NCI-H2029 (cell line): ENCODE results near the gene LRP5.

ENCODE experiments used
- DNase-seq: peaks from one replicate; lab custom pipeline; 2025; lab: John Stamatoyannopoulos, UW

Gene LRP5

GRCh38 chr11:68309621-68310185 is 2.7 kb upstream of the LRP5 start:
- DNase-seq = no peak

GRCh38 chr11:68311160-68312116 is 953 bp upstream of the LRP5 start:
- no peak for DNase-seq

GRCh38 chr11:68312780-68313573 is 586 bp downstream of the LRP5 start:
- no peak for DNase-seq

- no peak for DNase-seq
These were observed 1.3 kb downstream of the LRP5 start for GRCh38 chr11:68313574-68314202.

GRCh38 chr11:68314203-68315170 is 2.1 kb downstream of the LRP5 start:
- DNase-seq = peak; percentile 46

- DNase-seq = peak; percentile 57
These were observed 3.0 kb downstream of the LRP5 start for GRCh38 chr11:68315171-68315920.

- DNase-seq = no peak
These were observed 4.9 kb downstream of the LRP5 start for GRCh38 chr11:68317147-68317785.

- no peak for DNase-seq
These were observed 9.1 kb downstream of the LRP5 start for GRCh38 chr11:68321293-68322051.

GRCh38 chr11:68322052-68322430 is 9.7 kb downstream of the LRP5 start:
- DNase-seq = no peak

GRCh38 chr11:68324241-68324640 is 11.8 kb downstream of the LRP5 start:
- no peak for DNase-seq

GRCh38 chr11:68324695-68325094 is 12.3 kb downstream of the LRP5 start:
- DNase-seq = no peak

GRCh38 chr11:68325183-68325906 is 13.0 kb downstream of the LRP5 start:
- no peak for DNase-seq

GRCh38 chr11:68325907-68326220 is 13.5 kb downstream of the LRP5 start:
- no peak for DNase-seq

- no peak for DNase-seq
These were observed 14.2 kb downstream of the LRP5 start for GRCh38 chr11:68326334-68327215.

GRCh38 chr11:68327586-68328370 is 15.4 kb downstream of the LRP5 start:
- no peak for DNase-seq

GRCh38 chr11:68328374-68329091 is 16.1 kb downstream of the LRP5 start:
- DNase-seq = no peak
